Right lobe of liver (tissue), 6 donors: ENCODE measurements around the gene QSOX1. TPM values are rescaled to one million over a fixed set of nuclear protein-coding genes. Genes with fewer than 3 reads are reported as not detected.

Experiments used
- ATAC-seq, 4 donors: fragments of 200-7000 bp; cut with Tn5 transposase; one replicate each; pipeline ENCODE4 v1.9.1; 2020; ENCODE audit warnings: mild to moderate bottlenecking in 4 of 4, moderate library complexity in 4 of 4
- DNase-seq, 3 donors: peaks; one replicate each; pipeline ENCODE4 v3.0.0-alpha.2; 2020
- H3K27ac ChIP-seq, 3 donors: fragments of 200-600 bp; one replicate each; pipeline ENCODE4 v1.8.0; 2022
- H3K27me3 ChIP-seq, 2 donors: fragments of 200-600 bp; one replicate each; pipeline ENCODE4 v1.8.0; 2022
- H3K36me3 ChIP-seq, 4 donors: fragments of 200-600 bp; sonication (generic) in 1 of 4; one replicate each; pipeline versions ENCODE4 v1.5.1 to v1.8.0; 2017 to 2022; ENCODE audit warnings: control low read depth in 1 of 4
- H3K4me1 ChIP-seq, 4 donors: fragments of 200-600 bp; sonication (generic) in 1 of 4; one replicate each; pipeline versions ENCODE4 v1.5.1 to v1.8.0; 2017 to 2022; ENCODE audit warnings: control low read depth in 1 of 4
- H3K4me3 ChIP-seq, 3 donors: fragments of 200-600 bp; one replicate each; pipeline ENCODE4 v1.8.0; 2022
- H3K9me3 ChIP-seq, 4 donors: fragments of 200-600 bp; sonication (generic) in 1 of 4; one replicate each; pipeline versions ENCODE4 v1.5.1 to v1.8.0; 2017 to 2022; ENCODE audit warnings: control low read depth in 1 of 4
- POLR2A ChIP-seq: fragments of 450-650 bp; IDR thresholded peaks from one replicate; pipeline ENCODE4 v1.6.1; 2017; ENCODE audit warnings: antibody characterized with exemption, mild to moderate bottlenecking
- WGBS: methylation state at CpG from one replicate; pipeline ENCODE4 v1.1.6; 2018; ENCODE audit warnings: low coverage, low lambda C conversion rate; ENCODE audit not compliant: insufficient coverage; ENCODE audit errors: missing lambda C conversion rate; 5-methylcytosine and 5-hydroxymethylcytosine counted together
- intact Hi-C, 2 donors: fragments of 100-400 bp; cut with DNase I; formaldehyde crosslinking; loops; one replicate each; pipeline versions ENCODE4 v1.11.2 to v1.14.1; 2022
- total RNA-seq, 6 experiments: library from RNA; depleted of rRNA in 2 of 6; stranded (reverse); fragments of >200 nt in 2 of 6; fragmentation: NEBNext Ultra II Directional in 3 of 6; extraction: Animal tissue kit (Norgen Biotek cat#: 25700) in 3 of 6; gene quantifications; one replicate each; pipeline versions ENCODE4 v1.1.0 to v1.2.4, GENCODE V29; 2016 to 2023
- TF ChIP-seq, protein P1 (sequence below), 4 donors: fragments of 200-600 bp in 3 of 4; fragments of 450-650 bp in 1 of 4; IDR thresholded peaks; one replicate each; pipeline versions ENCODE4 v1.5.1 to v1.8.0; 2016 to 2022; ENCODE audit warnings: antibody characterized with exemption in 4 of 4, mild to moderate bottlenecking in 2 of 4
- donor health status: DM: no; HTN: yes; CAD: no.
- donor health status: DM: no; HTN: no; CAD: no.
- donor health status: DM: no; HTN: no; CAD: no.
- donor health status: DM: no; HTN: yes; CAD: no.
- donor health status: DM: no; HTN: yes; CAD: no.

The QSOX1 gene
- total RNA-seq, 6 experiments from 2014 or later = 25.0 to 68.4 (median 38.6) TPM

GRCh38 chr1:180135535-180135934 is 19.1 kb upstream of the QSOX1 start:
- no peak for ATAC-seq
- no peaks in the 10 kb centered on the region for H3K36me3 ChIP-seq
- WGBS = 10% methylated on average over 1 of the region's 1 CpG
- H3K4me1 ChIP-seq = peaks cover 0 to 9% (median 1%) of the 10 kb centered on the region in 4 donors
- no peak overlapping the region for H3K4me3 ChIP-seq
- H3K27me3 ChIP-seq = no peaks in the 10 kb centered on the region
- intact Hi-C loops = no loop called here
- TF ChIP-seq, protein P1, sequence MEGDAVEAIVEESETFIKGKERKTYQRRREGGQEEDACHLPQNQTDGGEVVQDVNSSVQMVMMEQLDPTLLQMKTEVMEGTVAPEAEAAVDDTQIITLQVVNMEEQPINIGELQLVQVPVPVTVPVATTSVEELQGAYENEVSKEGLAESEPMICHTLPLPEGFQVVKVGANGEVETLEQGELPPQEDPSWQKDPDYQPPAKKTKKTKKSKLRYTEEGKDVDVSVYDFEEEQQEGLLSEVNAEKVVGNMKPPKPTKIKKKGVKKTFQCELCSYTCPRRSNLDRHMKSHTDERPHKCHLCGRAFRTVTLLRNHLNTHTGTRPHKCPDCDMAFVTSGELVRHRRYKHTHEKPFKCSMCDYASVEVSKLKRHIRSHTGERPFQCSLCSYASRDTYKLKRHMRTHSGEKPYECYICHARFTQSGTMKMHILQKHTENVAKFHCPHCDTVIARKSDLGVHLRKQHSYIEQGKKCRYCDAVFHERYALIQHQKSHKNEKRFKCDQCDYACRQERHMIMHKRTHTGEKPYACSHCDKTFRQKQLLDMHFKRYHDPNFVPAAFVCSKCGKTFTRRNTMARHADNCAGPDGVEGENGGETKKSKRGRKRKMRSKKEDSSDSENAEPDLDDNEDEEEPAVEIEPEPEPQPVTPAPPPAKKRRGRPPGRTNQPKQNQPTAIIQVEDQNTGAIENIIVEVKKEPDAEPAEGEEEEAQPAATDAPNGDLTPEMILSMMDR (IDR thresholded peaks at IDR 0.05) = no peak
- TF ChIP-seq POLR2A = no peak
- DNase-seq = no peak
- H3K9me3 ChIP-seq = no peaks in the 10 kb centered on the region
- no peak overlapping the region for H3K27ac ChIP-seq

- DNase-seq (no peak), ATAC-seq (no peak)
- intact Hi-C loops = no loop called here
- Histone ChIP-seq H3K27me3 (no peaks in the 10 kb centered on the region), H3K4me3 (no peak overlapping the region), H3K27ac (no peak overlapping the region), H3K9me3 (no peaks in the 10 kb centered on the region), H3K36me3 (no peaks in the 10 kb centered on the region), H3K4me1 (peaks cover 0 to 9% (median 1%) of the 10 kb centered on the region in 4 donors)
- TF ChIP-seq, protein P1 (IDR thresholded peaks at IDR 0.05) = no peak
- TF ChIP-seq POLR2A = no peak
- 59% methylated on average over 4 of the region's 4 CpGs for WGBS
Measured at GRCh38 chr1:180136331-180136967, 18.2 kb upstream of the QSOX1 start.

DNA sequence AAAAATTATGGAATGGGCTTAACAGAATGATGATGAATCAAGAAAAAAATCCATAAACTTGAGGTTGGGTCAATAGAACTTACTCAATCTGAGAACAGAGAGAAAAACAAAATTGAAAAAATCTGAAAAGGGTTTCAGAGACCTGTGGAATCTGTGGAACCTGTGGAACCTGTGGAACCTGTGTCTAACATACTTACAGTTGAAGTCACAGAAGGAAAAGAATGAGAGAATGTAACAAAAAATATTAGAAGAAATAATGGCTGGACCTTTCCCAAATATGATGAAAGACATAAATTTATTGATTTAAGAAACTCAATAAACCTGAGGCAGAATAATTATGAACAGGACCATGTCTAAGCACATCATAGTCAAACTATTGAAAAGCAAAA is 17.7 kb upstream of the QSOX1 start:
- ATAC-seq = no peak
- Histone ChIP-seq H3K27ac (no peak overlapping the region), H3K9me3 (no peaks in the 10 kb centered on the region), H3K4me3 (no peak overlapping the region), H3K36me3 (no peaks in the 10 kb centered on the region), H3K27me3 (no peaks in the 10 kb centered on the region), H3K4me1 (peaks cover 0 to 9% (median 1%) of the 10 kb centered on the region in 4 donors)
- intact Hi-C loops = no loop called here
- DNase-seq = no peak
- TF ChIP-seq, protein P1 (IDR thresholded peaks at IDR 0.05) = no peak
- TF ChIP-seq POLR2A = no peak

GRCh38 chr1:180137776-180138175 is 16.9 kb upstream of the QSOX1 start:
- WGBS = 55% methylated on average over 2 of the region's 2 CpGs
- DNase-seq (no peak), ATAC-seq (no peak)
- H3K4me1 ChIP-seq = peaks cover 0 to 9% (median 1%) of the 10 kb centered on the region in 4 donors
- TF ChIP-seq POLR2A = no peak
- TF ChIP-seq, protein P1 (IDR thresholded peaks at IDR 0.05) = no peak
- no peak overlapping the region for H3K27ac ChIP-seq
- H3K4me3 ChIP-seq = no peak overlapping the region
- intact Hi-C loops = no loop called here
- no peaks in the 10 kb centered on the region for H3K27me3 ChIP-seq
- no peaks in the 10 kb centered on the region for H3K36me3 ChIP-seq
- H3K9me3 ChIP-seq = no peaks in the 10 kb centered on the region
